IMR-90 (cell line): ENCODE measurements around the gene COQ4. TPM values are rescaled to one million over a fixed set of nuclear protein-coding genes. Genes with fewer than 3 reads are reported as not detected.
A peak's percentile ranks its signal among the peaks of the same experiment; 100 is the strongest.

ENCODE experiments used
- ATAC-seq: fragments of 200-7000 bp; cut with Tn5 transposase; 2 replicates; pipeline ENCODE4 v1.9.1; 2020; ENCODE audit warnings: low read depth, mild to moderate bottlenecking, moderate library complexity
- BruUV-seq: library from RNA; stranded (reverse); fragments of 400-500 nt; replicated peaks from 2 replicates; lab custom pipeline; 2021; lab: Mats Ljungman, UMichigan
- CTCF ChIA-PET: fragments of 300-600 bp; formaldehyde crosslinking; extraction: SDS; loops from one replicate; lab custom pipeline; 2021; ENCODE audit warnings: antibody characterized with exemption; lab: Yijun Ruan, JAX
- POLR2A ChIA-PET: fragments of 300-600 bp; sonication (Branson Sonifier 250); formaldehyde crosslinking; loops from one replicate; lab custom pipeline; 2022; ENCODE audit warnings: antibody characterized with exemption; ENCODE audit not compliant: unreplicated experiment; lab: Charles Lee
- DNase-seq: peaks from one replicate; pipeline ENCODE4 v3.0.0; 2013
- H2AFZ ChIP-seq: replicated peaks from 2 replicates; pipeline ENCODE3; 2013; ENCODE audit warnings: low read length, mild to moderate bottlenecking; ENCODE audit not compliant: poor library complexity
- H2AK5ac ChIP-seq: 2 replicates; pipeline ENCODE4 v1.6.1; 2013; ENCODE audit warnings: low read depth, low read length, inconsistent platforms
- H2AK9ac ChIP-seq: replicated peaks from 2 replicates; pipeline ENCODE3; 2013; ENCODE audit warnings: mild to moderate bottlenecking, low read depth, low read length, moderate library complexity; ENCODE audit not compliant: poor library complexity
- H2BK120ac ChIP-seq: 2 replicates; pipeline ENCODE4 v1.6.1; 2013; ENCODE audit warnings: low read depth, low read length, inconsistent platforms
- H2BK15ac ChIP-seq: 3 replicates; pipeline ENCODE4 v1.6.1; 2013; ENCODE audit warnings: low read depth, low read length, inconsistent platforms
- H2BK20ac ChIP-seq: 2 replicates; pipeline ENCODE4 v1.6.1; 2013; ENCODE audit warnings: low read depth, mild to moderate bottlenecking, inconsistent platforms, low read length, moderate library complexity
- H2BK5ac ChIP-seq: 2 replicates; pipeline ENCODE4 v1.6.1; 2013; ENCODE audit warnings: mild to moderate bottlenecking, low read depth, low read length, inconsistent platforms; ENCODE audit not compliant: poor library complexity, severe bottlenecking
- H3K14ac ChIP-seq: replicated peaks from 2 replicates; pipeline ENCODE4 v1.6.1; 2013; ENCODE audit warnings: low read depth, low read length, inconsistent platforms
- H3K18ac ChIP-seq: 2 replicates; pipeline ENCODE4 v1.6.1; 2013; ENCODE audit warnings: low read depth, low read length, control low read depth
- H3K23ac ChIP-seq: 2 replicates; pipeline ENCODE4 v1.6.1; 2013; ENCODE audit warnings: low read depth, low read length, inconsistent platforms
- H3K27ac ChIP-seq: 2 replicates; pipeline ENCODE4 v1.5.1; 2013; ENCODE audit warnings: mild to moderate bottlenecking, control low read depth, low read length; ENCODE audit not compliant: insufficient read depth
- H3K27me3 ChIP-seq: 2 replicates; pipeline ENCODE4 v1.6.1; 2013; ENCODE audit warnings: low read length; ENCODE audit not compliant: control insufficient read depth, insufficient read depth
- H3K36me3 ChIP-seq: 2 replicates; pipeline ENCODE4 v1.6.1; 2013; ENCODE audit warnings: low read length, mixed read lengths; ENCODE audit not compliant: control insufficient read depth, insufficient read depth
- H3K4ac ChIP-seq: 2 replicates; pipeline ENCODE4 v1.6.1; 2013; ENCODE audit warnings: low read depth, low read length, inconsistent platforms
- H3K4me1 ChIP-seq: 2 replicates; pipeline ENCODE4 v1.6.1; 2013; ENCODE audit warnings: low read length, mixed read lengths; ENCODE audit not compliant: control insufficient read depth, insufficient read depth
- H3K4me2 ChIP-seq: 2 replicates; pipeline ENCODE4 v1.6.1; 2013; ENCODE audit warnings: low read depth, mild to moderate bottlenecking, control low read depth, low read length, moderate library complexity
- H3K4me3 ChIP-seq: 2 replicates; pipeline ENCODE4 v1.5.1; 2013; ENCODE audit warnings: low read depth, mild to moderate bottlenecking, control low read depth, low read length, moderate library complexity; ENCODE audit not compliant: insufficient read depth
- H3K56ac ChIP-seq: 2 replicates; pipeline ENCODE4 v1.6.1; 2013; ENCODE audit warnings: low read length, inconsistent platforms; ENCODE audit not compliant: insufficient read depth; ENCODE audit errors: extremely low read depth
- H3K79me1 ChIP-seq, 2 experiments: 2 replicates each; pipeline ENCODE4 v1.6.1; 2013; ENCODE audit warnings: low read length in 2 of 2, inconsistent platforms in 1 of 2, low read depth in 1 of 2
- H3K9ac ChIP-seq: 2 replicates; pipeline ENCODE4 v1.6.1; 2013; ENCODE audit warnings: low read depth, low read length, control low read depth
- H3K9me1 ChIP-seq: 2 replicates; pipeline ENCODE4 v1.6.1; 2013; ENCODE audit warnings: low read length, inconsistent platforms; ENCODE audit not compliant: insufficient read depth
- H3K9me3 ChIP-seq: 2 replicates; pipeline ENCODE4 v1.6.1; 2013; ENCODE audit warnings: low read length; ENCODE audit not compliant: control insufficient read depth, insufficient read depth
- H4K20me1 ChIP-seq: 2 replicates; pipeline ENCODE4 v1.6.1; 2013; ENCODE audit warnings: low read length, inconsistent platforms; ENCODE audit not compliant: insufficient read depth
- H4K5ac ChIP-seq: 2 replicates; pipeline ENCODE4 v1.6.1; 2013; ENCODE audit warnings: mild to moderate bottlenecking, low read depth, low read length, control low read depth
- H4K8ac ChIP-seq, 2 experiments: 2 replicates each; pipeline ENCODE4 v1.6.1; 2013; ENCODE audit warnings: low read depth in 2 of 2, low read length in 2 of 2, control low read depth in 1 of 2, inconsistent platforms in 1 of 2
- H4K91ac ChIP-seq: 2 replicates; pipeline ENCODE4 v1.6.1; 2013; ENCODE audit warnings: low read depth, low read length, inconsistent platforms; ENCODE audit not compliant: insufficient read depth
- CHD1 ChIP-seq: IDR thresholded peaks from 2 replicates; pipeline ENCODE4 v1.6.1; 2012; ENCODE audit warnings: low read depth, low read length, improper control_type of control experiment
- MAFK ChIP-seq: IDR thresholded peaks from 2 replicates; pipeline ENCODE4 v1.6.1; 2012; ENCODE audit warnings: low read depth, low read length, improper control_type of control experiment
- SMC3 ChIP-seq: fragments of 150-350 bp; IDR thresholded peaks from 2 replicates; pipeline ENCODE4 v1.6.1; 2016; ENCODE audit warnings: low read depth, mild to moderate bottlenecking, antibody characterized with exemption, low read length, moderate library complexity
- USF2 ChIP-seq: fragments of 150-350 bp; IDR thresholded peaks from 2 replicates; pipeline ENCODE4 v1.6.1; 2017; ENCODE audit warnings: mild to moderate bottlenecking, antibody characterized with exemption, low read length, low read depth
- WGBS, 2 experiments: methylation state at CpG; one replicate each; pipeline versions ENCODE4 v1.1.5 to v1.1.7; 2013; ENCODE audit warnings: missing lambda C conversion rate in 2 of 2; ENCODE audit not compliant: insufficient read length in 1 of 2; ENCODE audit errors: extremely low coverage in 2 of 2; 5-methylcytosine and 5-hydroxymethylcytosine counted together
- dilution Hi-C: fragments of 300-500 bp; cut with HindIII; formaldehyde crosslinking; loops from one replicate; pipeline ENCODE4 v1.14.3; 2018; ENCODE audit warnings: low sequenced_read_pairs; ENCODE audit not compliant: unreplicated experiment
- in situ Hi-C: fragments of 300-500 bp; cut with MboI; formaldehyde crosslinking; loops from 3 replicates; pipeline ENCODE4 v1.14.3; 2019; ENCODE audit warnings: low sequenced_read_pairs, inconsistent platforms, mixed read lengths
- intact Hi-C: fragments of 100-400 bp; cut with micrococcal nuclease; formaldehyde crosslinking; loops from 2 replicates; pipeline ENCODE4 v1.10.0; 2022
- polyA plus RNA-seq, 3 experiments: library from polyadenylated mRNA; depleted of rRNA; stranded (reverse); fragments of >200 nt; gene quantifications; 2 replicates each; pipeline ENCODE4 v1.2.3, GENCODE V29; 2012; ENCODE audit warnings: low replicate concordance in 1 of 3
- total RNA-seq: library from RNA; depleted of rRNA; stranded (reverse); fragments of >200 nt; gene quantifications from 2 replicates; pipeline ENCODE4 v1.2.3, GENCODE V29; 2012

COQ4 gene
- total and polyA plus RNA-seq, 2 of the 4 experiments (the other 2 are of a cell fraction) = 20.1 to 41.4 TPM

GRCh38 chr9:128369024-128369706, 46.5 kb downstream of the COQ4 start:
- H3K4me3 ChIP-seq = no peak overlapping the region
- no TSS peak for BruUV-seq
- intact Hi-C loops (no loop called here), dilution Hi-C loops (no loop called here), in situ Hi-C loops (no loop called here)
- no peak overlapping the region for H2BK20ac ChIP-seq
- H2AFZ ChIP-seq = no peak overlapping the region
- H2AK5ac ChIP-seq = peak overlapping the region; percentile 37; the same call in 1 of the 2 replicates
- H3K9me3 ChIP-seq = no peaks in the 10 kb centered on the region
- H3K79me1 ChIP-seq = peaks cover 18 to 47% of the 10 kb centered on the region in 2 experiments
- peaks cover 2% of the 10 kb centered on the region; the same call in 1 of the 2 replicates for H3K36me3 ChIP-seq
- peaks cover 12% of the 10 kb centered on the region for H3K9me1 ChIP-seq
- H4K20me1 ChIP-seq = 0 out of 2 replicates have a peak, but pooled peaks cover 4% of the 10 kb centered on the region
- H4K5ac ChIP-seq = no peak overlapping the region
- no peak overlapping the region for H4K8ac ChIP-seq
- no peak for DNase-seq
- H3K9ac ChIP-seq = no peak overlapping the region
- H3K27me3 ChIP-seq = no peaks in the 10 kb centered on the region
- ChIA-PET POLR2A (no interaction called here), CTCF (no interaction called here)
- no peak overlapping the region for H3K4ac ChIP-seq
- H3K27ac ChIP-seq = no peak overlapping the region
- no peak overlapping the region for H3K4me2 ChIP-seq
- no peak for ATAC-seq
- H3K23ac ChIP-seq = no peak overlapping the region; the same call in 1 of the 2 replicates
- TF ChIP-seq MAFK (no peak), USF2 (no peak), CHD1 (no peak), SMC3 (no peak)
- no peak overlapping the region for H2BK15ac ChIP-seq
- no peak overlapping the region for H3K56ac ChIP-seq
- no peak overlapping the region for H4K91ac ChIP-seq
- peak overlapping the region; percentile 15 for H2AK9ac ChIP-seq
- H3K14ac ChIP-seq = no peak overlapping the region
- no peak overlapping the region for H2BK120ac ChIP-seq
- H2BK5ac ChIP-seq = no peak overlapping the region
- H3K18ac ChIP-seq = no peak overlapping the region
- WGBS, 2 experiments = 80% methylated on average over 1 of the region's 9 CpGs; no CpG with 5 or more reads in 1 of the 2 experiments
- peaks cover 21% of the 10 kb centered on the region for H3K4me1 ChIP-seq
